ENCODE data around the gene ZNF738. TPM values are rescaled to one million over a fixed set of nuclear protein-coding genes. Genes with fewer than 3 reads are reported as not detected.

The ZNF738 gene
- total and polyA plus RNA-seq, 2 experiments from 2014 or later: 137 to 138 TPM

- no peak for TF ChIP-seq REST (IDR thresholded peaks at IDR 0.05; ENCODE audit: unreplicated experiment)
- no peak for TF ChIP-seq POLR2AphosphoS5 (IDR thresholded peaks at IDR 0.05; ENCODE audit: low read depth)
- no peak for TF ChIP-seq ZNF114 (CRISPR knock-in tag; IDR thresholded peaks at IDR 0.05)
- TF ChIP-seq EZH2 (IDR thresholded peaks at IDR 0.05; ENCODE audit: low read depth, unreplicated experiment): no peak
Observed at GRCh38 chr19:21323000-21323399, 35.8 kb upstream of the ZNF738 start (continued).

GRCh38 chr19:21326169-21326568 is 32.6 kb upstream of the ZNF738 start:
- no peak overlapping the region for H3K4me3 Mint-ChIP-seq
- no peak overlapping the region for H3K27ac Mint-ChIP-seq
- peaks cover 36% of the 10 kb centered on the region for H3K4me1 Mint-ChIP-seq
- Histone ChIP-seq H3K27ac (ENCODE audit: low read depth) (no peak overlapping the region), H3K79me2 (replicated peaks; ENCODE audit: insufficient read depth) (peaks cover 77% of the 10 kb centered on the region), H3K27me3 (ENCODE audit: insufficient read depth) (no peaks in the 10 kb centered on the region), H3K4me1 (ENCODE audit: insufficient read depth) (peaks cover 40% of the 10 kb centered on the region), H4K20me1 (replicated peaks; ENCODE audit: insufficient read depth) (peaks cover 11% of the 10 kb centered on the region; the same call in 1 of the 2 replicates), H3K9me2 (ENCODE audit: insufficient read depth) (no peaks in the 10 kb centered on the region; the same call in 1 of the 2 replicates), H3K4me2 (no peak overlapping the region), H2AFZ (no peak overlapping the region), H3F3A (replicated peaks; ENCODE audit: low read depth) (no peaks in the 10 kb centered on the region), H3K36me3 (ENCODE audit: insufficient read depth) (peaks cover 16% of the 10 kb centered on the region), H3K4me3 (0 out of 2 replicates have a peak overlapping the region, but pooled peaks have one; percentile 9)
- DNase-seq (ENCODE audit: low spot score) (no peak), ATAC-seq (no peak)
- peaks cover 5% of the 10 kb centered on the region for H3K27me3 Mint-ChIP-seq (ENCODE audit: insufficient read depth, low read depth, poor library complexity)
- peaks cover 18% of the 10 kb centered on the region for H3K9me3 Mint-ChIP-seq
- peaks cover 52% of the 10 kb centered on the region for H3K36me3 Mint-ChIP-seq (ENCODE audit: low read depth)
- no peak for TF ChIP-seq CTCF (conservative IDR thresholded peaks at IDR 0.05; ENCODE audit: low read depth in 2 of 2)
- no peak for TF ChIP-seq REST (IDR thresholded peaks at IDR 0.05; ENCODE audit: unreplicated experiment)
- TF ChIP-seq ZNF331 (CRISPR knock-in tag; IDR thresholded peaks at IDR 0.05; ENCODE audit: low read depth): no peak
- TF ChIP-seq CREB1 (CRISPR knock-in tag; IDR thresholded peaks at IDR 0.05; ENCODE audit: low read depth): no peak
- TF ChIP-seq STAT1 (IDR thresholded peaks at IDR 0.05; ENCODE audit: unreplicated experiment): no peak
- no peak for TF ChIP-seq NANOG (IDR thresholded peaks at IDR 0.05; ENCODE audit: borderline replicate concordance)
- no peak for TF ChIP-seq ZNF114 (CRISPR knock-in tag; IDR thresholded peaks at IDR 0.05)
- no peak for TF ChIP-seq EZH2 (IDR thresholded peaks at IDR 0.05; ENCODE audit: low read depth, unreplicated experiment)
- TF ChIP-seq POLR2AphosphoS5 (IDR thresholded peaks at IDR 0.05; ENCODE audit: low read depth): no peak
- TF ChIP-seq ETS1 (IDR thresholded peaks at IDR 0.05): no peak
- TF ChIP-seq JUNB (IDR thresholded peaks at IDR 0.05; ENCODE audit: unreplicated experiment): no peak

Measured in GM23338 (cell line).